GM12892 (cell line): ENCODE measurements around the gene ZCCHC7.

Experiments
- DNase-seq: peaks from one replicate; pipeline ENCODE4 v3.0.0; 2011; ENCODE audit not compliant: insufficient read length
- FAIRE-seq: peaks from 2 replicates; lab custom pipeline; 2011; peaks lifted over from hg19 to GRCh38; lab: Jason Lieb, UNC
- POLR2A ChIP-seq: IDR thresholded peaks from 2 replicates; pipeline ENCODE4 v1.6.1; 2011; ENCODE audit warnings: low read depth, low read length, control low read depth
- POLR2AphosphoS5 ChIP-seq: IDR thresholded peaks from 2 replicates; pipeline ENCODE4 v1.6.1; 2011; ENCODE audit warnings: low read depth, low read length, control low read depth
- TAF1 ChIP-seq: IDR thresholded peaks from 2 replicates; pipeline ENCODE4 v1.6.1; 2011; ENCODE audit warnings: low read depth, mild to moderate bottlenecking, control low read depth, low read length, borderline replicate concordance

The ZCCHC7 gene

DNA sequence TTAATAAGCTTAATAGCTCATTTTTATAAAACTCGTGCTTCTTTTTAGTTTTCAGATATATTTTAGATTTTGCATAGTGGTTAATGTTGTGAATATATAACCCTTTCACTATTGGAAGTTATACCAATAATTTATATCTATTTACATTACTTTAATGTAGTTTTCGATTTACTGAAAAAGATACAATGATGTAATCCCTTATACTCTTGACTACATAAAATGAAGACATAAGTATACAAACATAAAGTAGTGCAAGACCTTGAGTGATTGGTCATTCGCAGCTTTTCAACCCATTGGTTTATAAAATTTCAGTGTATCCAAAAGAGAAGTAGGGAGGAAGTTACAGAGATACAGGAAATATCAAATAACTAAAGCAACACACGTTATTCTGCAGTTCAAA is 217.8 kb downstream of the ZCCHC7 start:
- peak; percentile 42 for FAIRE-seq
- no peak for DNase-seq
- TF ChIP-seq TAF1 = no peak
- TF ChIP-seq POLR2A = no peak
- TF ChIP-seq POLR2AphosphoS5 = no peak

GRCh38 chr9:37339923-37340322 is 219.5 kb downstream of the ZCCHC7 start:
- DNase-seq (no peak), FAIRE-seq (peak; percentile 53)
- no peak for TF ChIP-seq POLR2AphosphoS5
- no peak for TF ChIP-seq TAF1
- no peak for TF ChIP-seq POLR2A

DNA sequence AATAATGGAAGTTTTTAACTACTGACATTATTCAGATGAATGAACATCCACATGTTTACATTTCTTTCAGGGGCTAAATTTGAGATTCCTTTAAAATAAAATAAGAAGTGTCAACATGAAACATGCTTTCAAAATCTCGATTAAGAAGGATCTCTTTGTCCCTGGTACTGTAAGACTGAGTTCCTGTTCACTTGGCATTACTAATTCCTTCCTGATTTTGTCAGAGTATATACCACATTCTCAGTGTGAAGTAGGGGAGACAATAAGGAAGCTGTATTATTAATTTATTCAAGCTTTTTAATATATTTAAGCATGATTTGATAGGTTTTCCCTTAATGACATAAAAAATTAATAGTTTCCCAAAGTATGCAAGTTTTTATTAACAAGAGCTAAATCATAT is 220.6 kb downstream of the ZCCHC7 start:
- DNase-seq (no peak), FAIRE-seq (no peak)
- TF ChIP-seq POLR2AphosphoS5 = no peak
- no peak for TF ChIP-seq TAF1
- no peak for TF ChIP-seq POLR2A

GRCh38 chr9:37341704-37342103 is 221.3 kb downstream of the ZCCHC7 start:
- no peak for DNase-seq
- FAIRE-seq = peak; percentile 71
- TF ChIP-seq POLR2A (no peak), TAF1 (no peak), POLR2AphosphoS5 (no peak)

DNA sequence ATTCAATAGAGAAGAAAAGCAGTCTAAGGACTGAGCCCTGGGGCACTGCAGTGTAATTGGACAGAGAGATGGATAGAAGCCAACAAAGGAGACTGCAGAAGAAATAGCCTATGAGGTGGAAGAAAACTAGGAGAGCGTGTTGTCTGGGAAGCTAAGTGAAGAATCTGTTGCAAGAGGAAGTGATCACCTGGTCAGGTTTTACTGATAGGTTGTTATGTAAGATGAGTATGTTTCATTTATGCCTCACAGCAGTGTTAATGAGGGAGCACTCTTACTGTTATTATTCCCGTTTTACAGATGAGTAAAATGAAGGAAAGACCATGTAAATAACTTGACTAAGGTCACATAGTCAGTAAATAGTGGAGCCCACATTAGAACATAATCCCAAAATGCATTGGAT is 222.1 kb downstream of the ZCCHC7 start:
- no peak for DNase-seq
- peak; percentile 93 for FAIRE-seq
- TF ChIP-seq POLR2AphosphoS5 (no peak), TAF1 (no peak)

GRCh38 chr9:37342895-37343294 is 222.5 kb downstream of the ZCCHC7 start:
- FAIRE-seq (no peak), DNase-seq (no peak)
- TF ChIP-seq TAF1 = no peak
- TF ChIP-seq POLR2A = no peak

DNA sequence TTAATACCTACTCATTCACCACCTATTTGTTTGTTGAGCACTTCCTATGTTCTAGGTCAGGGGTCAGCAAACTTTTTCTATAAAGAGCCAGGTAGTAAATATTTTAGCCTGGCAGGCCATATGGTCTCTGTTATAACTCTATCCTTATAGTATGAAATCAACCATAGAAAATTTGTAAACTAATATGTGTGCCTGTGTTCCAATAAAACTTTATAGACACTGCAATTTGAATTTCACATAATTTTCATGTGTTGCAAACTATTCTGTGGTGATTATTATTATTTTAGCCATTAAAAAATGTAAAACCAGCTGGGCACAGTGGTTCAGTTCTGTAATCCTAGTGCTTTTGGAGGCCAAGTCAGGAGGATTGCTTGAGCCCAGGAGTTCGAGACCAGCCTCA is 223.3 kb downstream of the ZCCHC7 start:
- TF ChIP-seq POLR2A (no peak), POLR2AphosphoS5 (no peak), TAF1 (no peak)
- DNase-seq (no peak), FAIRE-seq (no peak)

DNA sequence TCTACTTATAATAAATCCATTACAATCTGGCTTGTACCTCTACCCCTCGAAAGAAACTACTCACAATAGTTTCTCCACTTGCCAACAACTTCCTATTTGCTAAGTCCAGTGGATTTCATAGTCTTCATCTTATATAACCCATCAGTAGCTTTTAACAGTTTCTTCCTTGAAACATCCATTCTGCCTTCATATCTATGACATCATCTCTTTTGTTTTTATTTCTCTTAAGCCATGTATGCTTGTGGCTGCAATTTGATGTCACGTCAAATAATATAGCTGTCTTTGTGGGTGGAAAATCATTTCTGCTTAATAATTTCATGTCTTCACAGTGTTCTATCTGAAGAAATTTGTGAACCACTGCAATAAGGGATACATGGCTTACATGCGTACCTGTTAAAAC is 224.7 kb downstream of the ZCCHC7 start:
- FAIRE-seq (no peak), DNase-seq (no peak)
- no peak for TF ChIP-seq POLR2AphosphoS5

GRCh38 chr9:37348917-37349316 is 228.5 kb downstream of the ZCCHC7 start:
- no peak for TF ChIP-seq TAF1
- no peak for TF ChIP-seq POLR2AphosphoS5
- no peak for TF ChIP-seq POLR2A
- FAIRE-seq = peak; percentile 58
- no peak for DNase-seq

- FAIRE-seq (peak; percentile 36), DNase-seq (no peak)
- TF ChIP-seq TAF1 (no peak), POLR2A (no peak), POLR2AphosphoS5 (no peak)
Measured at GRCh38 chr9:37350486-37351190, 230.3 kb downstream of the ZCCHC7 start.

DNA sequence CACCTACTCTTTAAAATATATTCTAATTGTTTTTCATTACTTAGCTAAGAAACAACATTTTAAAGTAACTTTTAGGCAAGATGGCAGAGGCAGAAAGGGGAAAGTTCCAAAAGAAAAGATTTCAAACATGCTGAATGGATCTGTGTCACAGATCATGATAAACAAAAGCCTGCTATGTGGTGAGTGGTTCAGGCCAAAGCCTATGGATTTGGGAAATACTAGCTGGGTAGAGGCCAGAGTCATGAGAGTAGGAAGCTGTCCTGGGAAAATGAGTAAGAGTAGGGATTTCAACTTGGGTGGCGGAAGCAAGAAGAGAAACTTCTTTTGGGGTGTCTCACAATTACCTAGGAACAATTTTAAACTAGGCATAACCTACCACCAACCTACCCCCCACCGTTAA is 233.4 kb downstream of the ZCCHC7 start:
- no peak for FAIRE-seq
- TF ChIP-seq POLR2AphosphoS5 (no peak), TAF1 (no peak), POLR2A (no peak)
- DNase-seq = no peak

- FAIRE-seq (no peak), DNase-seq (no peak)
- TF ChIP-seq POLR2AphosphoS5 (no peak), TAF1 (no peak), POLR2A (no peak)
Measured at GRCh38 chr9:37362430-37362829, 242.1 kb downstream of the ZCCHC7 start.

- TF ChIP-seq POLR2A = no peak
- TF ChIP-seq POLR2AphosphoS5 = no peak
- no peak for DNase-seq
- FAIRE-seq = no peak
Measured at GRCh38 chr9:37363124-37363523, 242.8 kb downstream of the ZCCHC7 start.
